ENCODE data around the gene CHIT1.

DNA sequence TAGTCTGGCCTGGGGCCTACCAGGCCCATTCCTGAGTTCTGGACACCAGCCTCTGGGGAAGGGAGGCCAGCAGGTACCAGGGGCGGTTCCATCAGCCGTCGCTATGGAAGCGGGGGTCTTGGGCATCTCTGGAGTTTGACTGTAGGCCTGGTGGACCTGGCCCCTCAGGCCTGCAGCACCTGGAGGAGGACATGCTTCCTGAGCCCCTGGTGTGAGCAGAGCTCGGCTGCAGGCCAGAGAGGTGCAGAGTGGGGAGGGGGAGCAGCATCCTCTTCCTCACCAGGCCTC lies 61.6 kb downstream of the CHIT1 start:
- TF ChIP-seq PHF20 (IDR thresholded peaks at IDR 0.05; ENCODE audit: partially characterized antibody), result no peak
- TF ChIP-seq HDAC2 (IDR thresholded peaks at IDR 0.05), result no peak
- TF ChIP-seq, protein P1, sequence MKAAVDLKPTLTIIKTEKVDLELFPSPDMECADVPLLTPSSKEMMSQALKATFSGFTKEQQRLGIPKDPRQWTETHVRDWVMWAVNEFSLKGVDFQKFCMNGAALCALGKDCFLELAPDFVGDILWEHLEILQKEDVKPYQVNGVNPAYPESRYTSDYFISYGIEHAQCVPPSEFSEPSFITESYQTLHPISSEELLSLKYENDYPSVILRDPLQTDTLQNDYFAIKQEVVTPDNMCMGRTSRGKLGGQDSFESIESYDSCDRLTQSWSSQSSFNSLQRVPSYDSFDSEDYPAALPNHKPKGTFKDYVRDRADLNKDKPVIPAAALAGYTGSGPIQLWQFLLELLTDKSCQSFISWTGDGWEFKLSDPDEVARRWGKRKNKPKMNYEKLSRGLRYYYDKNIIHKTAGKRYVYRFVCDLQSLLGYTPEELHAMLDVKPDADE (conservative IDR thresholded peaks at IDR 0.05; ENCODE audit: control insufficient read depth, low read depth, low read length), result no peak
- TF ChIP-seq SRF (CRISPR knock-in tag; IDR thresholded peaks at IDR 0.05), result no peak
- no peak for TF ChIP-seq ZC3H11A (IDR thresholded peaks at IDR 0.05; ENCODE audit: low read depth, low read length)
- TF ChIP-seq HDAC3 (IDR thresholded peaks at IDR 0.05; ENCODE audit: borderline replicate concordance, partially characterized antibody), result no peak
